Gastroesophageal sphincter (tissue), 4 donors: ENCODE results near the gene CUZD1. TPM values are rescaled to one million over a fixed set of nuclear protein-coding genes. Genes with fewer than 3 reads are reported as not detected.

Source experiments
- ATAC-seq: fragments of 150-250 bp; one replicate; pipeline ENCODE4 v1.9.1; 2016; ENCODE audit warnings: mild to moderate bottlenecking, moderate library complexity
- H3K27ac ChIP-seq, 4 donors: fragments of 200-600 bp; sonication (generic) in 3 of 4; 1 replicate in 3 of 4; 2 replicates in 1 of 4; pipeline ENCODE4 v1.5.1; 2016 to 2019
- H3K27me3 ChIP-seq: fragments of 200-600 bp; sonication (generic); one replicate; pipeline ENCODE4 v1.5.1; 2019
- H3K36me3 ChIP-seq, 2 donors: fragments of 200-600 bp; sonication (generic); one replicate each; pipeline ENCODE4 v1.5.1; 2019; ENCODE audit warnings: control low read depth in 1 of 2
- H3K4me1 ChIP-seq, 3 donors: fragments of 200-600 bp; sonication (generic); 1 replicate in 2 of 3; 2 replicates in 1 of 3; pipeline ENCODE4 v1.5.1; 2016 to 2019; ENCODE audit warnings: control low read depth in 2 of 3
- H3K4me3 ChIP-seq, 2 donors: fragments of 200-600 bp; sonication (generic); one replicate each; pipeline ENCODE4 v1.5.1; 2019; ENCODE audit warnings: mild to moderate bottlenecking in 1 of 2, moderate library complexity in 1 of 2
- H3K9me3 ChIP-seq, 3 donors: fragments of 200-600 bp; sonication (generic); one replicate each; pipeline ENCODE4 v1.5.1; 2017 to 2019; ENCODE audit warnings: control low read depth in 2 of 3
- EP300 ChIP-seq: sonication (generic); formaldehyde crosslinking; IDR thresholded peaks from one replicate; pipeline ENCODE4 v1.6.1; 2017; ENCODE audit warnings: antibody characterized with exemption, mild to moderate bottlenecking
- POLR2A ChIP-seq, 2 donors: fragments of 450-650 bp; IDR thresholded peaks; one replicate each; pipeline ENCODE4 v1.6.1; 2017; ENCODE audit warnings: antibody characterized with exemption in 2 of 2, mild to moderate bottlenecking in 2 of 2, moderate library complexity in 1 of 2
- POLR2AphosphoS5 ChIP-seq: sonication (generic); formaldehyde crosslinking; IDR thresholded peaks from one replicate; pipeline ENCODE4 v1.6.1; 2017; ENCODE audit warnings: antibody characterized with exemption
- WGBS, 2 donors: methylation state at CpG; one replicate each; pipeline ENCODE4 v1.1.5; 2018; ENCODE audit warnings: low coverage in 1 of 2; 5-methylcytosine and 5-hydroxymethylcytosine counted together
- total RNA-seq, 4 donors: library from RNA; depleted of rRNA; stranded (reverse); fragments of >200 nt; gene quantifications; one replicate each; pipeline ENCODE4 v1.1.0, GENCODE V29; 2016
- TF ChIP-seq, protein P1 (sequence below), 4 experiments: fragments of 200-600 bp in 2 of 4; fragments of 450-650 bp in 2 of 4; sonication (generic) in 1 of 4; IDR thresholded peaks; one replicate each; pipeline ENCODE4 v1.5.1; 2017 to 2019; ENCODE audit warnings: antibody characterized with exemption in 4 of 4, mild to moderate bottlenecking in 2 of 4, moderate library complexity in 2 of 4

The CUZD1 gene
- total RNA-seq, 4 donors from 2014 or later, result 0.31 to 1.4 (median 0.42) TPM

DNA sequence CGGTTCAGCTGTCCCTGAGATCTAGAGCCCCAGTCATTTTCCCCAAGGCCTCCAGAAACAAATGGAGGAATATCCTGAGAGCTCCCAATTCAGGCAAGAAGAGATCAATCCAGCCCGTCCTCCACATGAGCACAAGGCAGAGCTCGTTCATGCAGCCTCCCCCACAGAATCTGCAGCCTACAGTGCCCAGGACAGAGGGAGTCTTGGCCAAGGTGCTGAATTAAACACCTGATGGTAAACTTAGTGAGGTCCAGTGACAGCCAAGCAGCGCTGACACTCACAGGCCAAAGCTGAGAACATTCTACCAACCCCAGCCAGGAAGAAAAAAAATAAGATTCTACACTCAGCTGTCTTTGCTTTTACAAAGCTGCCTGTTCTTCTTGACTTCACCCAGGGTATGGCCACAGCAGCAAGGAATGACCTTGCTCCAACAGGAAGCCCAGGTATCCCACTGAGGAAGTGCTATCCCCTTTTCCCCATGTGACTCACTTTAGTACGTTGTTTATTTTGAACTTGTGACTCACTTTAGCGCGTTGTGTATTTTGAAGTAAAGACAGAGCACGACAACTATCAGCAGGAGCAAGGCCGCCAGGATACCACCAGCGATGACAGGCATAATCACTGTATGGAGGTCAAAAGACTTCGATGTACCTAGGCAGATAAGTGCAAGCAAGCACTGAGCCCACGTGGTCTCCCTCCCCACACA is 4.4 kb upstream of the CUZD1 start:
- Histone ChIP-seq H3K36me3 (peaks cover 0 to 71% of the 10 kb centered on the region in 2 donors), H3K27me3 (no peaks in the 10 kb centered on the region), H3K4me1 (peaks cover 0 to 9% (median 0%) of the 10 kb centered on the region in 3 donors), H3K4me3 (no peak overlapping the region), H3K27ac (no peak overlapping the region), H3K9me3 (no peaks in the 10 kb centered on the region)
- TF ChIP-seq EP300, result no peak
- WGBS, 2 donors, result 68 to 83% methylated on average over 2 to 9 of the region's 12 CpGs
- no peak for ATAC-seq

DNA sequence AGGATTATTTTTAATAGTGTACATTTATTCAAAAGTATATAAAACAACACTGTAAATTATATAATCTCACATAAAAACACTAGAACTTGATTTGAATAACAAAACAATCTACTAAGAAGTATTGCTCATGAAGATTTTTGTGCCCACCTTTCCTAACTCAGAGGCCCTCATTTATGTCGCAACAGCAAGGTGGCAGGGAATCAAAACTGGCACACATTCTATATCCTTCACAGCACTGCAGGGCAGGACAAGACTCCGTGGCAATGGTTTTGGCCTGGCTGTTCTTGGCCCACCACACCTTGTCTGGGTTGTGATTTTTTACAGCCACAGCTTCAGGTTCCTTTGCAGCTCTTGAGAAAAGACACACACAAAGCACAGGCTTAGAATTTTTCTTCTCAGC is 3.4 kb upstream of the CUZD1 start:
- peaks cover 0 to 61% of the 10 kb centered on the region in 2 donors for H3K36me3 ChIP-seq
- no peak for TF ChIP-seq EP300
- no peak for TF ChIP-seq POLR2AphosphoS5
- no peak for TF ChIP-seq POLR2A (IDR thresholded peaks at IDR 0.05)
- TF ChIP-seq, protein P1, sequence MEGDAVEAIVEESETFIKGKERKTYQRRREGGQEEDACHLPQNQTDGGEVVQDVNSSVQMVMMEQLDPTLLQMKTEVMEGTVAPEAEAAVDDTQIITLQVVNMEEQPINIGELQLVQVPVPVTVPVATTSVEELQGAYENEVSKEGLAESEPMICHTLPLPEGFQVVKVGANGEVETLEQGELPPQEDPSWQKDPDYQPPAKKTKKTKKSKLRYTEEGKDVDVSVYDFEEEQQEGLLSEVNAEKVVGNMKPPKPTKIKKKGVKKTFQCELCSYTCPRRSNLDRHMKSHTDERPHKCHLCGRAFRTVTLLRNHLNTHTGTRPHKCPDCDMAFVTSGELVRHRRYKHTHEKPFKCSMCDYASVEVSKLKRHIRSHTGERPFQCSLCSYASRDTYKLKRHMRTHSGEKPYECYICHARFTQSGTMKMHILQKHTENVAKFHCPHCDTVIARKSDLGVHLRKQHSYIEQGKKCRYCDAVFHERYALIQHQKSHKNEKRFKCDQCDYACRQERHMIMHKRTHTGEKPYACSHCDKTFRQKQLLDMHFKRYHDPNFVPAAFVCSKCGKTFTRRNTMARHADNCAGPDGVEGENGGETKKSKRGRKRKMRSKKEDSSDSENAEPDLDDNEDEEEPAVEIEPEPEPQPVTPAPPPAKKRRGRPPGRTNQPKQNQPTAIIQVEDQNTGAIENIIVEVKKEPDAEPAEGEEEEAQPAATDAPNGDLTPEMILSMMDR (IDR thresholded peaks at IDR 0.05), result no peak
- H3K4me1 ChIP-seq, result peaks cover 0 to 9% (median 0%) of the 10 kb centered on the region in 3 donors
- no peak overlapping the region for H3K4me3 ChIP-seq
- no peak for ATAC-seq
- WGBS, 2 donors, result 92 to 94% methylated on average over 2 of the region's 2 CpGs
- no peak overlapping the region for H3K27ac ChIP-seq
- no peaks in the 10 kb centered on the region for H3K27me3 ChIP-seq
- no peaks in the 10 kb centered on the region for H3K9me3 ChIP-seq

DNA sequence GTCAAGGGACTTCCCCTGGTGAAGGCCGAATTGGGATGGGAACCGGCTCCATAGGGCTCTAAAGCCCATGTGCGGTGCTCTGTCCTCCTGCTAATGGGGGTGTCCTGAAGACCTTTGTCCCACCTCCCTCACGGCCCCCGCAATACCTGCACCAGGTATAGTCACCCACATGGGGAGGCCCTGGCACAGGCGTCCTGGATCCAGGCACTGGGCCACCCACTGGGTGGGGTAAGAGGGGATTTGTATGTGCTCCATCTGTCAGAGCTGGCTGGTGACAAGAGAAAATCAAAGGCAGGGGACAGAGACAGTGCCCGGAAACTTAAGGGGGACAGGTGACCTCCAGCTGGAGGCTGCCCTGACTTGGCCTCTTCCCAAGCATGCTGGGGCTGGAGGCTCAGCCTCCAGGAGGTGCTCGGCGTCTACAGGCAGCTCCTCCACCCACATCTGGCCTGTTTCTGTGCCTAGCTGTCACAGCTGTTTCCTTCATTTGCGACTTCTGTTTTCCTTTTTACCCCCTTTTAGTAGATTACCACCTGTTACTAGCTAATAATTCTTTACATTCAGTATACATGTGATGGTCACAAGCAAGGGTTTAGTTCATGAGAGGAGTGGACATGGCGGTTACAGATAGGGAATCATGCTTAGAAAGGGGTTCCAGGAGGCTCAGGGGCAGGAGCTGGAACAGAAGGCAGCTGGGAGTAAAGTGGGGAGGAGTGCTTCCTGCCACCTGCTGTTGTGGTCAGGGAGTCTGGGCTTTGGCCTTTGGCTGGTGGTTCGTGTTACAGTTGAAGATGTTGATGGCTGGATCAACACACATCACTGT is 2.3 kb upstream of the CUZD1 start:
- no peak for ATAC-seq
- H3K36me3 ChIP-seq, result peaks cover 0 to 51% of the 10 kb centered on the region in 2 donors
- WGBS, 2 donors, result 79% methylated on average over 4 to 6 of the region's 12 CpGs
- peaks cover 0 to 3% (median 0%) of the 10 kb centered on the region in 3 donors for H3K9me3 ChIP-seq
- TF ChIP-seq EP300 (no peak), POLR2AphosphoS5 (no peak), POLR2A (IDR thresholded peaks at IDR 0.05) (no peak)
- TF ChIP-seq, protein P1 (IDR thresholded peaks at IDR 0.05), result no peak
- H3K4me3 ChIP-seq, result no peak overlapping the region
- H3K27me3 ChIP-seq, result no peaks in the 10 kb centered on the region
- peaks cover 0 to 9% (median 0%) of the 10 kb centered on the region in 3 donors for H3K4me1 ChIP-seq
- H3K27ac ChIP-seq, result no peak overlapping the region

DNA sequence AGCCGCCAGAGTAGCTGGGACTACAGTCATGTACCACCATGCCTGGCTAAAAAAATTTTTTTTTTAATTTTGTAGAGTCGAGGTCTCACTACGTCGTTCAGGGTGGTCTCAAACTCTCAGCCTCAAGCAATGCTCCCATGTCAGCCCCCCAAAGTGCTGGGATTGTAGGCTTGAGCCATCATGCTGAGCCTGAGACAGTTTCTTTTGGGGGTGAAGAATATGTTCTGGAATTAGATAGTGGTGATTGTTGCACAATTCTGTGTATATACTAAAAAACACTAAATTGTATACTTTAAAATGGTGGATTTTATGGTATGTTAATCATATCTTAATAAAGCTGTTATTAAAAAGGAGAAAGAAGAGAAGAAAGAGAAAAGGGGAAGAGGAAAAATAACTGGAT is 1.5 kb downstream of the CUZD1 start:
- ATAC-seq, result no peak
- TF ChIP-seq POLR2A (IDR thresholded peaks at IDR 0.05) (no peak), EP300 (no peak), POLR2AphosphoS5 (no peak)
- TF ChIP-seq, protein P1 (IDR thresholded peaks at IDR 0.05), result no peak
- H3K27ac ChIP-seq, result no peak overlapping the region
- 67 to 87% methylated on average over 1 to 4 of the region's 4 CpGs for WGBS, 2 donors
- peaks cover 0 to 30% of the 10 kb centered on the region in 2 donors for H3K36me3 ChIP-seq
- H3K9me3 ChIP-seq, result peaks cover 0 to 12% (median 0%) of the 10 kb centered on the region in 3 donors
- no peaks in the 10 kb centered on the region for H3K4me1 ChIP-seq
- H3K27me3 ChIP-seq, result no peaks in the 10 kb centered on the region
- no peak overlapping the region for H3K4me3 ChIP-seq

DNA sequence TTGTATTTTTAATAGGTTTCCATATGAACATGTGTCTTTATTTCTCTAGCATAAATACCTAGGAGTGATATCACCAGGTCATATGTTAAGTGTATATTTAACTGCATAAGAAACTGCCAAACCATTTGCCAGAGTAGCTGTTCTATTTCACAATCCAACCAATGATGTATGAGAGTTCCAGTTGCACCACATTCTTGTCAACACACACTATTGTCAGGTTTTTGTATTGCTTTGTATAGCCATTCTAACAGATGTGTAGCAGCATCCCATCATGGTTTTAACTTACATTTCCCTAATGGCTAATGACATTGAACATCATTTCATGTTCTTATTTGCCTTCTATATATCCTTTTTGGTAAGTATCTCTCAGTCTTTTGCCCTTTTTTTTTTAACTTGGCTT is 4.1 kb downstream of the CUZD1 start:
- peaks cover 0 to 12% (median 0%) of the 10 kb centered on the region in 3 donors for H3K9me3 ChIP-seq
- no peak overlapping the region for H3K27ac ChIP-seq
- H3K4me3 ChIP-seq, result no peak overlapping the region
- no peak for ATAC-seq
- no peak for TF ChIP-seq POLR2A (IDR thresholded peaks at IDR 0.05)
- TF ChIP-seq, protein P1 (IDR thresholded peaks at IDR 0.05), result no peak
- no peak for TF ChIP-seq EP300
- TF ChIP-seq POLR2AphosphoS5, result no peak
- H3K27me3 ChIP-seq, result no peaks in the 10 kb centered on the region
- H3K4me1 ChIP-seq, result no peaks in the 10 kb centered on the region
- H3K36me3 ChIP-seq, result peaks cover 0 to 34% of the 10 kb centered on the region in 2 donors
